ENCODE results near the gene LBX2. TPM values are rescaled to one million over a fixed set of nuclear protein-coding genes. Genes with fewer than 3 reads are reported as not detected.

Gene LBX2
- total RNA-seq, 1 experiment from 2014 or later: 9.6 TPM

- no peak for DNase-seq (ENCODE audit: low read depth, low spot score)
- Histone ChIP-seq H3K36me3 (ENCODE audit: control insufficient read depth, insufficient read depth, low read length) (no peaks in the 10 kb centered on the region; the same call in 1 of the 2 replicates), H3K4me3 (ENCODE audit: low read depth in 2 of 2, low read length in 2 of 2) (no peak overlapping the region), H3K27me3 (ENCODE audit: control insufficient read depth, insufficient read depth, low read length) (no peaks in the 10 kb centered on the region), H3K9me3 (ENCODE audit: control insufficient read depth, insufficient read depth, low read depth, low read length) (no peaks in the 10 kb centered on the region), H3K4me1 (ENCODE audit: control insufficient read depth, insufficient read depth, low read length) (peaks cover 15% of the 10 kb centered on the region), H3K27ac (ENCODE audit: low read length) (no peak overlapping the region)
- no peak for ATAC-seq
- no TSS peak for BruUV-seq (replicated peaks)
- TF ChIP-seq SIN3A (IDR thresholded peaks at IDR 0.05; ENCODE audit: borderline replicate concordance, insufficient read depth, low read depth, low read length): no peak
- TF ChIP-seq POLR2AphosphoS5 (IDR thresholded peaks at IDR 0.05; ENCODE audit: low read depth, low read length): no peak
- TF ChIP-seq CTCF (IDR thresholded peaks at IDR 0.05): no peak
- TF ChIP-seq REST (IDR thresholded peaks at IDR 0.05; ENCODE audit: insufficient read depth in 1 of 2, low read depth in 2 of 2, low read length in 1 of 2): no peak
- no peak for TF ChIP-seq TCF7L2 (IDR thresholded peaks at IDR 0.05; ENCODE audit: low read depth, low read length)
- in situ Hi-C loops (cut with HindIII; ENCODE audit: low pct_unique_long_range_greater_than_20kb, low sequenced_read_pairs): no loop called here
- CTCF ChIA-PET: no interaction called here
- POLR2A ChIA-PET: no interaction called here
- intact Hi-C loops (cut with micrococcal nuclease; ENCODE audit: unreplicated experiment): no loop called here
Observed at GRCh38 chr2:74495440-74495839, 4.0 kb downstream of the LBX2 start.

- no peak for DNase-seq (ENCODE audit: low read depth, low spot score)
- no peaks in the 10 kb centered on the region for H3K9me3 ChIP-seq (ENCODE audit: control insufficient read depth, insufficient read depth, low read depth, low read length)
- BruUV-seq (replicated peaks): no TSS peak
- TF ChIP-seq REST (IDR thresholded peaks at IDR 0.05; ENCODE audit: insufficient read depth in 1 of 2, low read depth in 2 of 2, low read length in 1 of 2) (no peak), SIN3A (IDR thresholded peaks at IDR 0.05; ENCODE audit: borderline replicate concordance, insufficient read depth, low read depth, low read length) (no peak), TCF7L2 (IDR thresholded peaks at IDR 0.05; ENCODE audit: low read depth, low read length) (no peak), POLR2AphosphoS5 (IDR thresholded peaks at IDR 0.05; ENCODE audit: low read depth, low read length) (no peak), CTCF (IDR thresholded peaks at IDR 0.05) (no peak)
- H3K27ac ChIP-seq (ENCODE audit: low read length): no peak overlapping the region
- no peak for ATAC-seq
- in situ Hi-C loops (cut with HindIII; ENCODE audit: low pct_unique_long_range_greater_than_20kb, low sequenced_read_pairs): no loop called here
- peaks cover 3% of the 10 kb centered on the region for H3K4me1 ChIP-seq (ENCODE audit: control insufficient read depth, insufficient read depth, low read length)
- H3K27me3 ChIP-seq (ENCODE audit: control insufficient read depth, insufficient read depth, low read length): no peaks in the 10 kb centered on the region
- CTCF ChIA-PET: no interaction called here
- POLR2A ChIA-PET: no interaction called here
- intact Hi-C loops (cut with micrococcal nuclease; ENCODE audit: unreplicated experiment): no loop called here
- H3K36me3 ChIP-seq (ENCODE audit: control insufficient read depth, insufficient read depth, low read length): no peaks in the 10 kb centered on the region; the same call in 1 of the 2 replicates
- H3K4me3 ChIP-seq (ENCODE audit: low read depth in 2 of 2, low read length in 2 of 2): no peak overlapping the region
Observed at GRCh38 chr2:74493546-74493945, 5.9 kb downstream of the LBX2 start.

All from Panc1 (cell line).